Hypothalamus (tissue), 51 donors: ENCODE data around the gene NANOS1.
A peak's percentile ranks its signal among the peaks of the same experiment; 100 is the strongest.

ENCODE experiments used
- DNase-seq, 51 donors: peaks; one replicate each; lab custom pipeline; 2025; lab: John Stamatoyannopoulos, UW

The NANOS1 gene

GRCh38 chr10:119055472-119055871, 26.0 kb downstream of the NANOS1 start:
- DNase-seq = no peak

- peak in 6 of 51 donors; percentile 3 to 14 (median 10) for DNase-seq
These were observed 28.5 kb downstream of the NANOS1 start for GRCh38 chr10:119058010-119058409.

DNA sequence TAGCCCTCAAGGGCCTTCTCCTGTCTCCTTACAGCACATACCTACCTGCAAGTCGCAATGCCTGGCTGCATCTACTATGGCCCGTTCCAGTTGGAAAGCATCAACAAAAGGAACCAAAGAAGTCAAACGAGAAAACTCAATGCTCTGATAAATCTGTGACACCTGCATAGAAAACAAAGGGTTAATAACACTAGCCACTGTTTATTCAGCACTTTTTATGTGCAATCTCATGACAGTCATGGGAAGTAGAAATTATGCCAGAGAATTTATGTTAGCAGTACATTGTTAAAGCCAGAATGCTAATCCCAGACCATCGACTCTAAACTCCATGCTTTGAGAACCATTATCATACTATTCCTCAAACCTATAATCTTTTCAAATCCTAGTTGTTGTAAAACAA, 30.0 kb downstream of the NANOS1 start:
- DNase-seq = no peak

GRCh38 chr10:119060107-119060506, 30.6 kb downstream of the NANOS1 start:
- DNase-seq = no peak

DNA sequence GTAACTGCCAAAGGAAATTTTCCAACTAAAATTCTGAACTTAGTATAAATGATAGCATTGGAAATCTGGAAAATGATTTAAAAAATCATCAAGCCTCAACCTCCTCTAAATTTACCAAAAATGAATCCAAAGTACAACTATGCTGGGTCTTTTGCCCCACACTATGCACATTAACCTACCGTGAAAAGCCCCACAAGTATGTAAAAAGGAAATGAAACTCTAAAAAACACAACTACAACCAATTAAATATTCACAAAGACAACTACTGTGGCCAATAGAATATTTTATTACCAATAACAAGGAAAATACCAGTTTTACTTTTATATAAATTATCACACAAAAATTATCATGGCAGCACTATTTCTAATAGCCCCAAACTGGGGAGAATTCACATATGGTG, 31.8 kb downstream of the NANOS1 start:
- no peak for DNase-seq

GRCh38 chr10:119061926-119062325, 32.4 kb downstream of the NANOS1 start:
- no peak for DNase-seq

GRCh38 chr10:119070395-119071165, 41.1 kb downstream of the NANOS1 start:
- no peak for DNase-seq

DNA sequence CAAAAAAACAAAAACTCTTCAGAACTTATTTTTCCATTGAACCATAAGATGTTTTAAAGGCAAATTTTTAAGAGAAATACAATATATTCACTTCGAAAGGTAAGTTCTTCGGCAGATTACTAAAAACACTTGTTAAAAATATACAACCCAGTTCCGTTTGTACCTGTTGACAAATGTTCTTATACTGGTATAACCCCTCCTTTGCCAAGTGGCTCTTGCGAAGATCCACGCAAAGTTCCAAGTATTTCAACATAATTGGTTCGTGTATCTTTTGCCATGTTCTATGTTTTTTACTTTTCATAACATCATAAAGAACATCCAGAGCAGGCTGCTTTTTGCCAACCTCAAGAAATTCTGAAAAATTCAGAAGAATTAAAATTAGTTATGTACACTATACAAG, 44.1 kb downstream of the NANOS1 start:
- no peak for DNase-seq

DNA sequence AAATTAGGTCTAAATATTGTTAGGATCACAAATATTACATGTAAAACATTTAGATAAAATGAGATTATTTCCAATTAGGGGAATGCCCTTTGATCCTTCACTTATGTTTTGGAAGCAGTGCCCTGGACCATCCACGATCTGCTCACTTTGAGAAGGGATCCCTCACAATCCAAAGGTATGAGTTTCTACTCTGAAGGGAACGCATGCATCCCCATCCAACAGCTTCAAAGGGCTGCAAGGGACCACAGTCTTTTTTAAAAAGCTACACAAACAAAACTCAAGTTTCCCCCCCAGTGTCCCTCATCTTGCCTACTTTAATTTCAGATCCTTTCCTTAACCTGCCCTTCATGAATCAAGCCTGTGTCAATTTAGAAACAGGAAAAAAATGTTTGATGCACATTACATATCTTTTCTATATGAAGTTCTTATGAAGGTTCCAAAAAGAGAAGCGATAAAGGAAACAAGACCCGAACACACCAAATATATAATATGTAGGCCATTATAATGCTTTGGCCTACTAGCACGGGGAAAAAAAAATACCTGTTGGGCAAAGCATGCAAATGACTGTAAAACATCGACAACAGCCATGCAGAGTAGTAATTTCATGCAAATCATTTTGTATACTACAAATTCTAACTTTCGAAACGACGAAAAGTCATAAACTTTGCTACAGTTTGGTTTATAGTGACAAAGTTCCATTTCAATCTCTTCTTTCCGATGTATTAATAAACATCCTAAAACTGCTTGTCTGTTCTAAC, 49.1 kb downstream of the NANOS1 start:
- DNase-seq = no peak

GRCh38 chr10:119079599-119080520, 50.3 kb downstream of the NANOS1 start:
- peak in 42 of 51 donors; percentile 11 to 79 (median 50) for DNase-seq

DNA sequence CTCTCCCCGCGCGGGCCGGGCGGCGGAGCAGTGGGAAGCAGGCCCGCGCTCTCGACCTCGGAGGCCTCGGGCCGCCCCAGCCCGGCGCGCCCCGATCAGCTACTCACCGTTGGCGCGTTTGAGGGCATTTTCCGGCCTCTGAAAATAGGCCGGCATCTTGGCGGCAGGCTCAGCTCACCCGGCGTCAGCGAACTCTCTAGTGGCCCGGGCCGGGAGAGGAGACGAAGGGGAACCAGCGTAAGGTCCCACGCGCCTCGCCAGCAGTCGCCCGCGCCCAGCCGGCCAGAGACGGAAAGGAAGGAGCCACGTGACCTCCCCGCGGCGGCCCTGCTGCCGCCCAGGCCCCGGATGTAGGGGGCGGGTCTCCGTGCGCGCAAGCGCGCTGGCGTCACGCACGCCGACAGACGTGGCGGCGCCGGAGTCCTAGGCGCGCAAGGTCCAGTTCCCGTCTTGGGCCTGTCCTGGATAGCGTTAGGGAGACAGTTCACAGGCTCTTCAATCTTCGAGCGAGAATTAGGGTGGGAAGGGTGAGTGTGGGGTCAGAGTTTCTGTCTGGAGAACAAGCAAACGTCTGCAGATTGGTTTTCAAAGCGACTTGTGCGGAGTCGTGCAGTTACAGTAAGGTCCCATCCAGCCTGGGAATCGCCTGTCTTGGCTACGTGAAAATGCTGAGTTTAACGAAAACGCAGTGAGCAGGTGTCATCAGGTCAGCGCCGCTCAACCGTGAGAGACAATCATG, 51.2 kb downstream of the NANOS1 start, which contains the start of gene EIF3A:
Gene EIF3A, minus strand, starts transcription at position 297 of the 739 bp plus-strand sequence. Its CDS starts 141 bp downstream, at position 156.
- peak; percentile 62 to 96 (median 88) for DNase-seq
